ENCODE results near the gene AKIRIN1.
"Not testable (repeated sequence)": the region's sequence is repeated elsewhere in the genome, so short reads cannot be mapped to it uniquely, and the experiment has no call there.

DNA sequence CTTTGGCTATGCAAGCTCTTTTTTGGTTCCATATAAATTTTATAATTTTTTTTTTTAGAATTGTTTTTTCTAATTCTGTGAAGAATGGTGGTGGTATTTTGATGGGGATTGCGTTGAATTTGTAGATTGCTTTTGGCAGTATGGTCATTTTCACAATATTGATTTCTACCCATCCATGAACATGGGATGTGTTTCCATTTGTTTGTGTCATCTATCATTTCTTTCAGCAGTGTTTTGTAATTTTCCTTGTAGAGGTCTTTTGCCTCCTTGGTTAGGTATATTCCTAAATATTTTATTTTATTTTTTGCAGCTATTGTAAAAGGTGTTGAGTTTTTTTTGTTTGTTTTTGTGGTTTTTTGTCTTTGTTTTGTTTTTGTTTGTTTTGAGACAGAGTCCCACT, 29.4 kb downstream of the AKIRIN1 start:
- TF ChIP-seq ZNF70, ESRRG, ZFP30, RARB (CRISPR knock-in tag; IDR thresholded peaks at IDR 0.05): not testable (repeated sequence)
- TF ChIP-seq, protein P1, sequence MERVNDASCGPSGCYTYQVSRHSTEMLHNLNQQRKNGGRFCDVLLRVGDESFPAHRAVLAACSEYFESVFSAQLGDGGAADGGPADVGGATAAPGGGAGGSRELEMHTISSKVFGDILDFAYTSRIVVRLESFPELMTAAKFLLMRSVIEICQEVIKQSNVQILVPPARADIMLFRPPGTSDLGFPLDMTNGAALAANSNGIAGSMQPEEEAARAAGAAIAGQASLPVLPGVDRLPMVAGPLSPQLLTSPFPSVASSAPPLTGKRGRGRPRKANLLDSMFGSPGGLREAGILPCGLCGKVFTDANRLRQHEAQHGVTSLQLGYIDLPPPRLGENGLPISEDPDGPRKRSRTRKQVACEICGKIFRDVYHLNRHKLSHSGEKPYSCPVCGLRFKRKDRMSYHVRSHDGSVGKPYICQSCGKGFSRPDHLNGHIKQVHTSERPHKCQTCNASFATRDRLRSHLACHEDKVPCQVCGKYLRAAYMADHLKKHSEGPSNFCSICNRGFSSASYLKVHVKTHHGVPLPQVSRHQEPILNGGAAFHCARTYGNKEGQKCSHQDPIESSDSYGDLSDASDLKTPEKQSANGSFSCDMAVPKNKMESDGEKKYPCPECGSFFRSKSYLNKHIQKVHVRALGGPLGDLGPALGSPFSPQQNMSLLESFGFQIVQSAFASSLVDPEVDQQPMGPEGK (CRISPR knock-in tag; IDR thresholded peaks at IDR 0.05; ENCODE audit: borderline replicate concordance), result not testable (repeated sequence)
- TF ChIP-seq, protein P2, sequence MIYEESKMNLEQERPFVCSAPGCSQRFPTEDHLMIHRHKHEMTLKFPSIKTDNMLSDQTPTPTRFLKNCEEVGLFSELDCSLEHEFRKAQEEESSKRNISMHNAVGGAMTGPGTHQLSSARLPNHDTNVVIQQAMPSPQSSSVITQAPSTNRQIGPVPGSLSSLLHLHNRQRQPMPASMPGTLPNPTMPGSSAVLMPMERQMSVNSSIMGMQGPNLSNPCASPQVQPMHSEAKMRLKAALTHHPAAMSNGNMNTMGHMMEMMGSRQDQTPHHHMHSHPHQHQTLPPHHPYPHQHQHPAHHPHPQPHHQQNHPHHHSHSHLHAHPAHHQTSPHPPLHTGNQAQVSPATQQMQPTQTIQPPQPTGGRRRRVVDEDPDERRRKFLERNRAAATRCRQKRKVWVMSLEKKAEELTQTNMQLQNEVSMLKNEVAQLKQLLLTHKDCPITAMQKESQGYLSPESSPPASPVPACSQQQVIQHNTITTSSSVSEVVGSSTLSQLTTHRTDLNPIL (CRISPR knock-in tag; IDR thresholded peaks at IDR 0.05; ENCODE audit: low read depth), result not testable (repeated sequence)

Data from SK-N-SH treated with all-trans-retinoic acid at 6 μM for 48 hours (cell line).